ENCODE results near the gene USB1.
A peak's percentile ranks its signal among the peaks of the same experiment; 100 is the strongest.
"Not testable (repeated sequence)": the region's sequence is repeated elsewhere in the genome, so short reads cannot be mapped to it uniquely, and the experiment has no call there.

USB1 gene

GRCh38 chr16:57970970-57971369, 30.2 kb upstream of the USB1 start, which contains the start of gene CNGB1:
Gene CNGB1, minus strand, starts transcription at chr16:57971128. Its CDS starts 3,842 bp downstream, at chr16:57967286.
- DNase-seq, result no peak

GRCh38 chr16:57971848-57972247, 29.4 kb upstream of the USB1 start:
- DNase-seq, result no peak

- DNase-seq, result no peak
Measured at GRCh38 chr16:57972306-57972705, 28.9 kb upstream of the USB1 start.

GRCh38 chr16:57976331-57976796, 24.8 kb upstream of the USB1 start:
- DNase-seq, result no peak

- no peak for DNase-seq
Measured at GRCh38 chr16:57977418-57978069, 23.7 kb upstream of the USB1 start.

DNA sequence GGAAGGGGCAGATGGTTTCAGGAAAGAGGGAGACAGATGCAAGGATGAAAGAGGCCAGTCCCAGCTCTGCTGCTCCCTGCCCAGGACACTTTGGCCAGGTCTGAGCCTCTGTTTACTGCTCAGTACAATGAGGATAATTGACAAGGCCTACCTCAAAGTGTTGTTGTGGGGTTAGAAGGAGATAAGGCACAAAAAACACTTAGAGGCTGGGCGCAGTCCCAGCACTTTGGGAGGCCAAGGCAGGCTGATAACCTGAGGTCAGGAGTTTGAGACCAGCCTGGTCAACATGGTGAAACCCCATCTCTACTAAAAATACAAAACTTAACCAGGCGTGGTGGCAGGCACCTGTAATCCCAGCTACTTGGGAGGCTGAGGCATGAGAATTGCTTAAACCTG, 23.1 kb upstream of the USB1 start:
- DNase-seq, result not testable (repeated sequence)

DNA sequence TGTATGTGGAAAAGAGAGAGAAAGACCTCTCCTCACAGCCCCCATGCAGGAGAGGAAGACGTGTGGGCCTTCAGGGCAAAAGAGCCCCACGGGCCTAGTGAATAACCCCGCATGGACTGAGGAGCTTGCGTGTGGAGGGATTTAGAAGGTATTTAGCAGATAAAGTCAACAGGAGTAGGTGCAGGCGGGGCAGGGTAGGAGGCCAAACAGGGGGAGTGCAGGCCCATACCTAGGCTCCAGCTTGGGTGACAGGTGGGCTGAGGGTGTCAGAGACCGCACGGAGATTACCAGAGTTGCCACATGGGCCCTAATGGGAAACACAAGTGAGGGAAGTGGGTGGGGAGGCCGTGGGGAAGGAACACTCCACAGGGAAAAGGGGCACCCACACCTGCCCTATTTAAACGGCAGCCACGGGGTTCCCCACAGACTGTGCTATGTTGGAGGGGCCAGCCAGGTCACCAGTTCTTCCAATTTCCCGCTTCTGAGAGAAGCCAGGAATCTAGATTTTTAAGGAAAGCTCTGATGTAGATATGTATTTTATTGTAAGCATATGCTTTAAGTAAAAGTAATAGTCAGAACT, 22.1 kb upstream of the USB1 start:
- no peak for DNase-seq

- DNase-seq, result no peak
Measured at GRCh38 chr16:57981636-57982035, 19.6 kb upstream of the USB1 start.

DNA sequence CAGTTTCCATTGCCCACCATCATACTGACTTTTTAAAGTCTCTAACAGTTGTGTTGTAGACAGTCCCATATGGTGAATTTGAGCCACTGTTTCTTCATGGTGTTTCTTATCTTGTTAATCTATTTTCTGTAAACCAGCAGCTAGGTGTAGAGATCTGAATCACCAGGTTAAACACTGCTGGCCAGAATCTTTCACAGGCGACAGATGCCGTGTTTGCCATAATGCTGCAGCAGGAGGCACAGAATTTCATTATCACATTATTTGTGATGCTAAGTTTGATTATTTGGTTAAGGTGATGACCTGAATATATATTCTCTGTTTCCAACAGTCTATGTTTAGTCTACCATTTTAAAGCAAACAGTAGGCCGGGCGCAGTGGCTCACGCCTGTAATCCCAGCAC, 18.8 kb upstream of the USB1 start:
- DNase-seq, result no peak

- peak; percentile 34 for DNase-seq
Measured at GRCh38 chr16:57984443-57985203, 16.6 kb upstream of the USB1 start.

DNA sequence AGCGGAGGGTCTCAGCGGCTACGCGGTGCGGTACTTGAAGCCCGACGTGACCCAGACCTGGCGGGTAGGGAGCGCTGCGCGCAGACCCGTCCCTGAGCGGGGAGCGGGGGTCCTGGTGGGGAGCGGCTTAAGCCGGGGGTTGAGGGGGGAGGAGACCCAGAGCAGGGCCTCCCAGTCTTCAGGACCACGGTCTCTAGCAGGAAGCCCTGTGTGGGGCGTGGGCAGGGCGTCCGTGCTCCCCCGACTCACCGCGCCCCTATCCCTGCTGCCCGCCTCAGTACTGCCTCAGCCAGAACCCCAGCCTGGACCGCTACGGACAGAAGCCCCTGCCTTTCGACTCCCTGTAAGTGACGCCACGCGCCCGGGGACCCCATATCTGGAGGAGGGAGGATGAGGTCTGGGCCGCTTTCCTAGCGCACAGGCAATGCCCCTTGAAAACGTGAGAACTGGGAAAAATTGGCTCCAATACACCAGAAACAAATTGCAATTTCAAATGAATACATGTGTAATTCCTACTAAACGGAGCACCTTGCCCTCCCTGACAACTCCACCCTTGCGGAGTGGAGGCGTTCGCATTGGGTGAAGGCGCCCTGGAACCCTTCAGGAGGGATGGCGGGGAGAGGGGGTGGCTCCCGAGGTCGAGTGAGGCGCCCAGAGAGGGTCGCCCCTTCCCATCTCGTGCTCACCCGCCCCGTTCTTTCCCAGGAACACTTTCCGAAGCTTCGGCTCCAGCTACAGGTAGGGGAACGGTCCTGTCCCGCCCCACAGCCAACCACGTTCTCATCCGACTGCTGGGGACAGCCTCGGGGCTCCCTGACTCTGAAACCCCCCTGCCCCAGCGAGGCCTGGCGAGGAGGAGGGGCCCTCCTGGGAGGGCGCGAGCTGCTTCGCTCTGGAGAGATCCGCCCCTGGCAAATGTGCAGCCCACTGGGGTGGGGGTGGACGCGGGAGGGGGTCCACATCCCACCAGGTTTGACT, 15.7 kb upstream of the USB1 start:
- no peak for DNase-seq

DNA sequence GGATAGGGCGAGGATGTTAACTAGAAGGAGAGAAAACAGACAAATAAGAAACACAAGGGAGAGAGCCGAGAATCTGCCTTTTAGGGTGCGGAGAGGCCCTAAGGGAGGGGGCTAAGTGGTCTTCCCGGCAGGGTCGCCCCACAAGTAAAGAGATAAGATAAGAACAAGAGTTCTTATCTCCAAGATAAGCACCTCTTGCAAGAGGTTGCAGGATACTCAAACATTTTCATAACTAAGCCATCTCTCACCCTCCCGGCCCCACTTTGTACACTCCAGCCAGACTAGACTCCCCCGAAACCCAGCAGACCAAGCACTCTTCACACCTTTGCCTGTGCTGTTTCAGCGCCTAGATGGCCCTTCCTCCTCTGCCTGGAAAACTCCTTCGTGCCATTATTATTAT, 15.0 kb upstream of the USB1 start:
- DNase-seq, result no peak

DNA sequence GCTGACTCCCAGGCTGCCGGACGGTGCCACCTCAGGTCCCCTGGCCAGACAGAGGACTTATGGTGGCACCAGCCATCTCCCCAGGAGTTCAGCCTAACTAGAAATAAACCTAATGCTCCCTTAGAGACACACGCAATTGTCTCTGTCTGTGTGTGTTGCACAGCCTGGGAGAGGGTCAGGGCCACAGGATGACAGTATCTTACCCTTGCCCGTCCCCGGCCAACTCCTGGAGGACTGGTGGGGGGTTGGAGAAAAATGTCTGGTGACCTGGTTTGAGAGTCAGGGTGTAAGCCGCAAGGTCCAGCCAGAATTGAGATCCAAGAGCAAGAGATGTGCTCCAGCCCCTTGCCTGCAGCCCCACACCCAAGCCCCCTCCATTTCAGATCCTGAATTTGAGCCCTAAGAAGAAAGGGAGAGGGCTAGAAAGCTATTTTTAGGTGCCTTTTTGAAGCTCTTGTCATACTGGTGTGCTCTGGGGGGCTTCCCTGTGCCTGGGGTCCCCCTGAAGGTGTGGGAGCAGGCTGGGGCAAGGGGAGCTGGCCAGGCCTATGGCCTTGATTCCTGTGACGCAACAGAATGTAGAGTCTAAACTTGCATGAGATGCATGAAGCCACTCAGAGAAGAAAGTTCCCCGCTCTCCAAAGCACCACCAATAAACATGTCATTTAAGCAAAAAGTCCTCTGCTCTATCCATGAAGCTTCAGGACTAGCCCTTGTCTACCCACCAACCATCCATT, 13.6 kb upstream of the USB1 start:
- no peak for DNase-seq

GRCh38 chr16:57988929-57989328, 12.3 kb upstream of the USB1 start:
- no peak for DNase-seq

GRCh38 chr16:57991551-57992059, 9.6 kb upstream of the USB1 start:
- no peak for DNase-seq

- DNase-seq, result no peak
Measured at GRCh38 chr16:57992084-57992483, 9.1 kb upstream of the USB1 start.

DNA sequence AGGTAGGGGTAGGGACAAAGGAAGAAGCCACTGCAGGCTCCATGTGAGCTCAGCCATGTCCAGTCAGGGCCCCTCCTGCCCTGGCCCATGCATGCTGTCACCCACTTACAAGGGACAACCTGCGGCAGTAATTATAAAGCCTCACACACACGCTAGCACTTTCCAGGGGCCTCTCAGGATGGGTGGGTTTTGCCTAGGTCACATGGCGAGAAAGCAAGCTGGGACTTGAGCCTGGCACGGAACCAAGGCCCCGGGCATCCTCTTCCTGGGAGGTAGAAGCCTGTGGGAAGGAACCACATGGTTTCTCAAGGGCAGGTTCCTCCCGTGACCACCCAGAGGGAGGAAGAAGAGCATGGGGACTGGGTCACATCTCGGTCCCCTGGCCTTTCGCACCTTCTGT, 7.8 kb upstream of the USB1 start:
- no peak for DNase-seq

- no peak for DNase-seq
Measured at GRCh38 chr16:57993897-57994296, 7.3 kb upstream of the USB1 start.

GRCh38 chr16:57994361-57994760, 6.8 kb upstream of the USB1 start:
- DNase-seq, result no peak

DNA sequence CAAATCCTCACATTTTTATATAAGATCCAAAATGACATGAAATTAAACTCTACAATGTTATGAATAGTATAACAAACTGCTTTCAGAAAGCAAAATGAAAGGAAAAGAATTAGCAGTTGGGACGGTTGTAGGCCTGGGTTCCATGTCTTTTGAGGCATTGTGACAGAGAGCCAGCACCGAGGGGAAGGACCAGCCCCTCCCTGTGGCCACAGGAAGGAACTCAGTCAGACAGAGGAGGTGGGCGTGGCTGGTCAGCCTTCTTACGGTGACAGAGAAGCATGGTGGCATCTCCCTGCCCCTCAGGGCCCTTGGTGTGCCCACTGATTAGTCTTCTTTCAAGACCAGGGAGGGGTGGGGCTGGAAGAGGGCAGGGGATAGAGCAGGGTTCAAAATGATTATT, 6.4 kb upstream of the USB1 start:
- DNase-seq, result peak; percentile 66

GRCh38 chr16:57995721-57996405, 5.3 kb upstream of the USB1 start:
- DNase-seq, result no peak
